Epithelial cell of esophagus (primary cell): ENCODE measurements around the gene MDM1.
A peak's percentile ranks its signal among the peaks of the same experiment; 100 is the strongest.

Source experiments
- DNase-seq: peaks from one replicate; pipeline ENCODE4 v3.0.0; 2010; ENCODE audit warnings: low read depth
- H3K4me3 ChIP-seq: 2 replicates; pipeline ENCODE4 v1.5.1; 2011; ENCODE audit warnings: mild to moderate bottlenecking, low read length, control low read depth
- TF ChIP-seq, protein P1 (sequence below): IDR thresholded peaks from 2 replicates; pipeline ENCODE4 v1.5.1; 2011; ENCODE audit warnings: low read depth, mild to moderate bottlenecking, low read length, control low read depth, inconsistent platforms; ENCODE audit not compliant: insufficient read depth; ENCODE audit errors: missing control alignments

Gene MDM1

DNA sequence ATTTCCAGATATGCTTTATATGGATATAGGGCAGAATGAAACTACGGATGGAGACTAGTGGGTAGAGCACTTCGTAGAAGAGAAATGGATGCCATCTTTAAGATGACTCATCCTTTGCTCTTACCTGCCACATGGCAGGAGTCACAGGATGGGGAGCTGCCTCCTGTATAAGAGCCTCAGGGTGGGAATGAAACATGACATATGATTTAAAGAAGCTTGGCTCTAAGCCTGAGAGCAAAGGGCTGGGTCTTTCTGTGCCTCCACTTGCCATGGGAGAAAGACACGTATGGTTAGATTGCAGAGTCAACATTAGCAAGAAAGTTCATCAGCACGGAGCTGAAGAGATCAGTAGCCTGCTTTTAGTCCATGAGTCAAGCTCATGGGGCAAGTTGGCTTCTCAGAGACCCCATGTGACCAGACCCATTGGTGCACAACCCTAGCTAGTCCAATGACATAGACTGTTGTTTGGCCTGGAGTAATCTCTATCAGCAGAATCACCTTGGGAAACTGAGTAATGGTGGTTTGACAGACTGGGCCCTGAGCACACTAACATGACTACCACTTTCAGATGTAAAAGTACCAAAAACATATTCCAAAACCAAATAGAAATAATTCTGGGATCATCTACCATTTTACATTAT lies 40.6 kb downstream of the MDM1 start:
- no peak overlapping the region for H3K4me3 ChIP-seq
- DNase-seq, result peak; percentile 98
- TF ChIP-seq, protein P1, sequence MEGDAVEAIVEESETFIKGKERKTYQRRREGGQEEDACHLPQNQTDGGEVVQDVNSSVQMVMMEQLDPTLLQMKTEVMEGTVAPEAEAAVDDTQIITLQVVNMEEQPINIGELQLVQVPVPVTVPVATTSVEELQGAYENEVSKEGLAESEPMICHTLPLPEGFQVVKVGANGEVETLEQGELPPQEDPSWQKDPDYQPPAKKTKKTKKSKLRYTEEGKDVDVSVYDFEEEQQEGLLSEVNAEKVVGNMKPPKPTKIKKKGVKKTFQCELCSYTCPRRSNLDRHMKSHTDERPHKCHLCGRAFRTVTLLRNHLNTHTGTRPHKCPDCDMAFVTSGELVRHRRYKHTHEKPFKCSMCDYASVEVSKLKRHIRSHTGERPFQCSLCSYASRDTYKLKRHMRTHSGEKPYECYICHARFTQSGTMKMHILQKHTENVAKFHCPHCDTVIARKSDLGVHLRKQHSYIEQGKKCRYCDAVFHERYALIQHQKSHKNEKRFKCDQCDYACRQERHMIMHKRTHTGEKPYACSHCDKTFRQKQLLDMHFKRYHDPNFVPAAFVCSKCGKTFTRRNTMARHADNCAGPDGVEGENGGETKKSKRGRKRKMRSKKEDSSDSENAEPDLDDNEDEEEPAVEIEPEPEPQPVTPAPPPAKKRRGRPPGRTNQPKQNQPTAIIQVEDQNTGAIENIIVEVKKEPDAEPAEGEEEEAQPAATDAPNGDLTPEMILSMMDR, result no peak

DNA sequence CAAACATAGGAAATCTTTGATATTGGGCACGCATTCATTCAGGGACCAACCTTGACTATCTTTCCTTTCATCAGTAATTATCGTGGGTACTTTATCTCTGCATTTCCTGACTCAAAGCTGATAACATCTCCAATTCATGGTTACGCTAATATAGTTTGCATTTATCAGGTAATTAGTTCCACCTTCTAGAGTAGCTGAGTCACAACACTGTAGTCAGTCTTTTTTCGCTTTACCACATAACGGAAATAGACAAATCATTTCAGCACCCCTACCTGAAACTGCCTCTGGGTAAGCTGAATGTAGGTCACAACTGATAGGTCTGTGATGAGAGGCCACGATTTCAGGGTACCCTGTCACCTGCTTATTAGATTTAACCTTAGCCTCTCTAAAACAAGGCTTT lies 42.0 kb downstream of the MDM1 start:
- TF ChIP-seq, protein P1, result no peak
- DNase-seq, result no peak
- H3K4me3 ChIP-seq, result no peak overlapping the region

DNA sequence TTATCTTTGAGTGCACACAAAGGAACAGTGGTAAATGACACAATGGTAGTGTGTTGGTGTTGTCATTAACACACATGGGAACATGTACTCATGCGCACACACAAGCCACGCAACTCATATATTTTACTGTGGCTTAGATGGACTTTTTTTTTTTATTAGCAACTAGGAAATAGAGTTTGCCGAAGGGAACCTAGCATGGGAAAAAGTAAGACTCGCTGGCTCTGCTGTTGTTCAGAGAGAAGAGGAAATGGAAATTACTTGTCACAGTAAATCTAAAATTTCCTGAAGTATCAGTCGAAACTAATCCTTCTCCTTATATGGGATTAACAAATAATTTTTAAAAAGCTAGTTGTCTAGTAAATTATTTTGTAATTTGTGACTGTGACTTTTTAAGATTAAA lies 45.1 kb downstream of the MDM1 start:
- DNase-seq, result no peak
- no peak overlapping the region for H3K4me3 ChIP-seq
- TF ChIP-seq, protein P1, result no peak

DNA sequence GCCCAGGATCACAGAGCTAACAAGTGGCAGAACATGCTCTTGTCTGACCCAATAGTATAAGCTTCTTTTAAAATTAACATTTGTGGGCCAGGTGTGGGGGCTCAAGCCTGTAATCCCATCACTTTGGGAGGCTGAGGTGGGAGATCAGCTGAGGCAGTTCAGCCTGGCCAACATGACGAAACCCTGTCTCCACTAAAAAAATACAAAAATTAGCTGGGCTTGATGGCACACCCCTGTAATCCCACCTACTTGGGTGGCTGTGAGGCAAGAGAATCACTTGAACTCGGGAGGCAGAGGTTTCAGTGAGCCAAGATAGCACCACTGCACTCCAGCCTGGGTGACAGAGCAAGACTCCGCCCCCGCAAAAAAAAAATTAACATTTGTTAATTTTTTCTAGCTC lies 45.8 kb downstream of the MDM1 start:
- TF ChIP-seq, protein P1, result no peak
- no peak for DNase-seq
- H3K4me3 ChIP-seq, result no peak overlapping the region

DNA sequence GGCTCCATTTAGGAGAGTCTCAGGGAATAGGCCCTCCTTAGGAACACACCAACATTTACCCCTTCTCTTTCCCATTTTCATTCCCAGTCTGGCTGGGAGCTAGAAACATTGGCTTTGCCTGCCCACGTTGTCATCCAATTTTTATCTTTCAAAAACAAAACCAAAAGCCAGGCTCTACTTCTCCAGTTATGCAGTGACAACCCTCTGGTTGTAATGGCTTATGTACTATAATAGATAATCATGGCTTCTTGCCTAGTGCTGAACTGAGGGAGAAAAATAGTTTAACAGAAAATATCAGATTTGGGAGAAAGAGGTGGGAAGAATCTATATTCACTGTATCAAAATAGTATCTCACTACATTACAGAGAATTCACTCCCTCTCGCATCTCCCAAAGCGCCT lies 46.6 kb downstream of the MDM1 start:
- no peak overlapping the region for H3K4me3 ChIP-seq
- TF ChIP-seq, protein P1, result no peak
- no peak for DNase-seq

DNA sequence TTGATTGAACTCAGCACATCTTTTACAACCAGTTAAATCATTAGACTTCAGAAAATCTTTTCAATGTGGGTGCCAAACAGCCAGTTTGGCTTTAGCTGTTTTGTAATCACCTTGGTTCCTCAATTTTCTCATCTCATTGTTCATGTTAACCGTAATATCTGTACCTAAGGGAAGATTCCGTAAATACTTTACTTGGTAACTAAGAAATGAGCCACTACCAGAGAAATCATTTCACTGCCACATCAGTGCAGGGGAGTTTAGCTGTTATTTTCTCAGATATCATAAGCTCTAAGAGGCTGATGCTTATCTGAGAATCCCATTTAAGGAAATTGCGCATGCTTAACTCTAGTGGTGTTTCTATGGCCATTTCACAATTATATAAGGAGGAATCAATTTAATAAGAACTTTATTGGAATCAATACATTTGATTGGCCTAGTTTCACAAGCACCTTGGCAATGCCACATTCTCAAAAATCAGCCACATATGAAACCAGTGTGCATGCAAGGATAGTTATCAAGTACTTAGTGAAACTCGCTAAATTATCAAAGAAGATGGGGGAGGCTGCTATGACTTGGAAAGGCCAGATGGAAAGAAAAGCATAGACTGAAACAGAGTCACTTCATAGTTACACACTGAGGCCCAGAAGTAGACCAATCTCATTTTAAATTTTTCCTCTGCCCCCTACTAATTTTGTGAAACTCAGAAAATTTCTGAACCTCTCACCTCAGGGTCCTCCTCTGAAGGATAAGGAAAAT lies 50.7 kb downstream of the MDM1 start:
- H3K4me3 ChIP-seq, result no peak overlapping the region
- no peak for DNase-seq
- TF ChIP-seq, protein P1, result no peak
